Measurements from ENCODE around the gene PKDREJ. TPM values are rescaled to one million over a fixed set of nuclear protein-coding genes. Genes with fewer than 3 reads are reported as not detected.
"Not testable (repeated sequence)": the region's sequence is repeated elsewhere in the genome, so short reads cannot be mapped to it uniquely, and the experiment has no call there.

Gene PKDREJ
- polyA plus RNA-seq, 12 donors = 0.19 to 0.76 (median 0.46) TPM; not detected in 2

DNA sequence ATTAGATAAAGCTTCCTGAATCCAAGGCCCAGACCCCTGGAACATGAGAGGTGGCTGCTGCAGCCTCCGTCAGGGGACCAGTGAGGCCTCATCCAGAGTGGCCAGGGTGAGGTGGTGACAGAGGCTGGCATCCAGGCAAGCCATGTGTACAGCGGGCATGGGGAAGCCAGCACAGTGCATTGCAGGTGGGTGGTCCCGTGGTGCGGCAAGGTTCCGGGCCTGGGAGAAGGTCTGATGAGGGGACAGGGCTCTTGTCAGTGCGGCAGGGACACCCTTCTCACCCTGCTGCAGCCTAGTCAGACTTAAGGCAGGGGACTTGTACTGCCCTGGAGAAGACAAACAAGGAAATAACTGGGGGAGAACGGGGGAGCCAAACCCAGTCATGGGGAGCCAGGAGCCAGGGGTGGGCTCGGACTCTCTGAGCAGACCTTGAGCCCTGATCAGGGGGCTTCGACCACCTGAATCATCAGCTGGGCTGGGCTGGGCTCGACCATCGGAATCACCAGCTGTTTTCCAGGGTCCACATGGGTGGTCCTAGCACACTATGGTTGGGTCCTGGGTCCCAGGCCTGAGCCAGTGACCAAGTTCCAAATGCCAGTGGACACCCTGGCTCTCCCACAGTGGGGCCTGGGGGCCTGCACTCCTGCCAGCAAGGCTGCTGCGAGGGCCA lies 9.8 kb upstream of the PKDREJ start:
- no peak for DNase-seq

DNA sequence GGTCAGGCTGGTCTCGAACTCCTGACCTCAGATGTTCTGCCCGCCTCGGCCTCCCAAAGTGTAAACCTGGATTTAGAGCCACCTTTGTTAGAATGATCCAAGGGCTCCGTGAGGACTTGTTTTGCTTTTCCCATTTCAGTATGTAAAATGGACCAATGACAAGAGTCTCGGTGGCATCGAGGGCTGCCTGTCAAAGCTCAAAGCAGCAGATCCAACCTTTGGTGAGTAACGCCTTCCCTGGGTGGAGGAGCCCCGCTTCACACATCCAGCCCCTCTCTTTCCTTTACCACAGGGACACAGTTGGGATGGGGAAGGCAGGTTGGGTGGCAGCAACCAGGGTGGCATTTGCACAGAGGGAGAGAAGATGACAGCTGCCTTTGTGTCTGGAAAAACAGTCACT lies 9.1 kb upstream of the PKDREJ start:
- no peak for DNase-seq

DNA sequence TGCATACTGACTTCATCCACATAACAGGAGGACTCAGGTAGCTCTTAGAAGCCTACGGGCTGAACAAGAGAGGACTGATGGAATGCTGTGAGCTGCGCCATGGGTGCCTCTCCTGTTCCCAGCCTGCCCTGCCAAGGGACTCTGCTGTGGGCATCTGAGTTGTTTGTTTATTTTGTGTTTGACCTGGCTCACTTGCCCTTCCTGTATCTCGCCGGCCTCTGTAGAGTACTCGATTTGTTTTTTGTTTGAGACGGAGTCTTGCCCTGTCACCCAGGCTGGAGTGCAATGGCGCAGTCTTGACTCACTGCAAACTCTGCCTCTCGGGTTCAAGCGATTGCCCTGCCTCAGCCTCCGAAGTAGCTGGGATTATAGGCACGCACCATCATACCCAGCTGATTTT lies 6.4 kb upstream of the PKDREJ start:
- no peak for DNase-seq

DNA sequence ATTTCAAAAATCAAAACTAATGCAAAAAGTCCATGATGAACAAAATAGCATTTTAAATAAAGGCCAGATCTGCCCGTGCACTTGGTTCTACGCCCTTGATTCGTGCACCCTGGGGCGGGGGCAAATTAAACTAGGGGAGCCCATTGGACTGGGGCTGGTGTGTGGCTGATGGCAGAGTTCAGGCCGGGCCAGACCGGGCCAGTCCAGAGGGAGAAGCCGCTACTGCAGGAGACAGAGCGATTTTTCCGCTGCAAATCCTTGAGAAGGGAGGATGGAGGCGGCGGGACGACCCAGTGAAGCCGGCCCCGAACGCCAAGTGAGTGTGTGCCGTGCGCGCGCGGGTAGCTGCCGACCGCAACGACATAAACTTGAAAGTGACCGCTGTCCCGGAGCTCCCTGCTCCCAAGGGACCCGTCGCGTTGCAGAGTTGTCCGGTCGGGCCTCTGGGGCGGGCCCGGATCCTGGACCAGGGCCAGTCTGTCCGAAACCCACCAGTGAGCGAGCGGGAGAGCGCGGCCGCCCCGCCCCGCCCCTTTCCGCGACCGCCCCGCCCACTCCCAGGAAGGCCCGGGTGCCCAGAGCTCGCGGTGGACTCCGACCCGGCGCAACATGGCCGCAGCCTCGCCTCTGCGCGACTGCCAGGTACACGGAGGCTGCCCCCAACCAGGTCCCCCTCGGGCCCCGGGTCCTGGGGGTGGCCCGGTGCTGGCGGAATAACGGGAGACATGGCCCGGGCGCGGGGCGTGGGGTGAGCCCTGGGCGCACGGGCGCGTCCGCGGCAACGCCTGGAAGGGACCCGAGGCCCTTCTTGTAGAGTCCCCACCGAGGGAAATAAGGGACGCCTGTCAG lies 4.5 kb upstream of the PKDREJ start, which contains the start of gene TTC38:
TSS of gene TTC38 (plus strand) at position 578 of the 849 bp plus-strand sequence. CDS start at position 610, 32 bp downstream.
- DNase-seq = peak; percentile 90

DNA sequence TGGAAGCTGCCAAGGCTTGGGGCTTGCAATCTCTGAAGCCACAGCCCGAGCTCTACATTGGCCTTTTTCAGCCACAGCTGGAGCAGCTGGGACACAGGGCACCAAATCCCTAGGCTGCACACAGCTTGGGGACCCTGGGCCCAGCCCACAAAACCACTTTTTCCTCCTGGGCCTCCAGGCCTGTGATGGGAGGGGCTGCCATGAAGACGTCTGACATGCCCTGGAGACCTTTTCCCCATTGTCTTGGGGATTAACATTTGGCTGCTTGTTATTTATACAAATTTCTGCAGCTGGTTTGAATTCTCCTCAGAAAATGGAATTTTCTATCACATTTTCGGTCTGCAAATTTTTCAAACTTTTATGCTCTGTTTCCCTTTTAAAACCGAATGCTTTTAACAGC lies 2.5 kb upstream of the PKDREJ start:
- not testable (repeated sequence) for DNase-seq

DNA sequence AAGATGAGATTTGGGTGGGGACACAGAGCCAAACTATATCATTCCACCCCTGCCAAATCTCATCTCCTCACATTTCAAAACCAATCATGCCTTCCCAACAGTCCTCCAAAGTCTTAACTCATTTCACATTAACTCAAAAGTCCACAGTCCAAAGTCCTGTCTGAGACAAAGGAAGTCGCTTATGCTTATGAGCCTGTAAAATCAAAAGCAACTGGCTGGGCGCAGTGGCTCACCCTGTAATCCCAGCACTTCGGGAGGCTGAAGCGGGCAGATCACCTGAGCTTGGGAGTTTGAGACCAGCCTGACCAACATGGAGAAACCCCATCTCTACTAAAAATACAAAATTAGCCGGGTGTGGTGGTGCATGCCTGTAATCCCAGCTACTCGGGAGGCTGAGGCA lies 1.4 kb upstream of the PKDREJ start:
- not testable (repeated sequence) for DNase-seq

DNA sequence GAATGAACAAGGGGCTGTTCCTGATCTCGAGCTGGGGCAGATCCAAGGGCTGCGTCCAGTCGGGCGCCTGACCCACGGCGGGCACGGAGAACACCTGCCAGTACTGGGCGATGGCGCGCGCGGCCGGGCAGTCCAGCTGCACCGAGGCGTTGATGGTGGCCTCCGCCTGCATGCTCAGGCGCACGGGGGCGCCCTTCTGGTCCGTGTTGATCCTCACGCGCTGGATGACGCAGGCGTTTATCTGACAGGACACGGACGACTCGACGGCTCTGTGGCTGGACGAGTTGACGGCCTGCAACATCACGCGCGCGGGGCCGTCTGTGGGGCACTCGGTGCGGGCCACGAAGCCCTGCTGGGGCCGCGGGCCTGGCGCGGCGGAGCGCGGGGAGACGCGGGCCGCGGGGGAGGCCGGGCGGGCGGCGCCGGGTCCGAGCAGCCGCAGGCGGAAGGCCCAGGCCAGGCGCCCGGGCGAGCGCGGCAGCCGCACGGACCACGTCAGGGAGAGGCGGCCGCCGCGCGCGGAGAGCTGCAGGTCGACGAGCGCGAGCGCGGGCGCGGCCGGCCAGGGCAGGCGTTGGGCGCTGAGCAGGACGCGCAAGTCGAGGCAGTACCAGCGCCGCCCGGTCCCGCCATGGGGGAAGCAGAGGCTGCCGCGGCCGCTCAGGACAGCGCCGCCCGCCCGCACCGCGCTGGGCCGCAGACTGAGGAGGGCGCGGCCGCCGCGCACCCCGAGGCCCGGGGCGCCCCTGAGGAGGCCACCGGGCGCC lies 511 bp downstream of the PKDREJ start:
- peak; percentile 27 for DNase-seq

DNA sequence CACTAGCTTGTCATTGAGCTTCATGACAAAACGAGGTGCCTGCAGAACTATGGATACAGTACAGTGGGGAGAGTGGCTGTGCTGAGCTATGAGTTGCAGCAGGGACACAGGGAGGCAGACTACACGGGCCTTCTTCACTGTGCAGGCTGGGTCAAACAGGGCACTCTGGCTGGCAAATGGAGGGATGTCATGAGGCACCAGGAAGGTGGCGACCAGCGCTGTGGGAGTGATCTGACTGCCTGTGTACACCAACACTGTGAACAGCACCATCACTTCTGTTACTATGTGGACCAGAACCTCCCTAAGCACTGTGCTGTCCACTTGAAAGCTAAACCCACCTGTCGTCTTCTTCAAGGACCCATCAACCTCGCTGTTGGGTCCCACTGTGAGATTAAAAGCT lies 3.1 kb downstream of the PKDREJ start:
- no peak for DNase-seq

DNA sequence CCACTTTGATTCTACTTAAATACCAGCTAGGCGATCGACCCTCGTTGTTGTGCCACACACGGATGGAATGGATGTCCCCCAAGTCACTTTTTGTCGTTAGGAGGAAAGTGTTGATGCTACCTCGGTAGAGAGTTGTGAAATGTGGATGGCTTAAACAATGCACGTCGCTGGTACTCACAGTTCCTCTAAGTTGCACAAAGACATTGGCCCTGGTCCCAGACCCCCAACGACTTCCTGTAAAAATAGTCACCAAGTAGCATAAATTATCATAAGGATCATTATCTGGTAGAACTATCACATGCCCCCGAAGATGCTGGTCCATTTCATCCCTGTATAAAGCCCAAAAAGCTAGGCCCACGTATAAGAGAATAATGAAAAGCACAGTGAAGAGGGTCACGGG lies 3.8 kb downstream of the PKDREJ start:
- no peak for DNase-seq

DNA sequence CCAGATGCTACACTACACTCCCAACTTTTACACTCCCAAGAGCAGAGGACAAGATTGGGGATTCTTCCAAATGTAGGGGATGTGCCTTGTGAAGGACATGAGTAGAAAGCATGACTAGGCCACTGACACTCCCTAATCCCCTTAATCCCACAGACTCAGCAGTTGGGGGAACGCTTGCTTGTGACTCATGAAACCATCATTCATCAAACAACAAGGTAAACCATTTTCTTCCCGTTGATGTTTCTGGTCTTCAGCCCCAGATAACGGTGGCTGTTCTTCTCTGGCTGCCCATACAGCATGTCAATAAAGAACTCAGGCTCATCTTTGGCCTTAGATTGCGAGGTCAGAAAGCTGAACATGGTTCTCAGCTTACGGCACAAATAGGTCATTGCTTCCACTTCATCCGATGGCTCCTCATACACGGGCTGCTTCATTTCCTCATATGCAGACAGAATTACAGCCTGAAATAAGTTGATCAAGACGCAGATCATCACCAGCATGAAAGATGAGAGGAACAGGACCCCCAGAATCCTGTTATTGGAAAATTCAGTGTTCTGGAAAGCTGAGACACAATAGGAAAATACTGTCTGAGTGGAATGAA lies 6.7 kb downstream of the PKDREJ start:
- no peak for DNase-seq

DNA sequence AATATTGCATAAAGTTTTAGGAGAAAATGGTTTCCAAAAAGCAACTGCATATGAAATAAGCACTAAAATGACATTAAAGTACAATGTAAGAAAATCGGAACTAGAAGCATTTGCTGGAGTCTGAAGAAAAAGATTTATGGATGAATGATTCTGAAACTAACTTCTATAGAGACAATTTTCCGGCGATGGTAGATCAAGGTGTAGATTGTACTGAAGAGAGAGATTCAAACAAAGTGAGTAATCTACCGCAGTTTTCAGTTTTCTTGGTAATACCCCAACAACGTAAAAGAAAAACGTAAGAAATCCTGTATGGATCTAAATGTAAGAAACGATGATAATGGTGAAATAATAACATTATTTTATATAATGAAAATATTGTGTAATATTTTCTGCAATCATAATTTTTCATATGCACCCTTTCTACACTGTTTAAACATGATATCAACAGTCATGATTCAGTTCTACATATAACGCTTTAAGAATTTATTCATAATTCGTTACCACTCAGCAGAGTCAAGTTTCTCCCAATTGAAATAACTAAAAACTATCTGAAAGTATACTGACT lies 11.2 kb downstream of the PKDREJ start:
- no peak for DNase-seq

DNA sequence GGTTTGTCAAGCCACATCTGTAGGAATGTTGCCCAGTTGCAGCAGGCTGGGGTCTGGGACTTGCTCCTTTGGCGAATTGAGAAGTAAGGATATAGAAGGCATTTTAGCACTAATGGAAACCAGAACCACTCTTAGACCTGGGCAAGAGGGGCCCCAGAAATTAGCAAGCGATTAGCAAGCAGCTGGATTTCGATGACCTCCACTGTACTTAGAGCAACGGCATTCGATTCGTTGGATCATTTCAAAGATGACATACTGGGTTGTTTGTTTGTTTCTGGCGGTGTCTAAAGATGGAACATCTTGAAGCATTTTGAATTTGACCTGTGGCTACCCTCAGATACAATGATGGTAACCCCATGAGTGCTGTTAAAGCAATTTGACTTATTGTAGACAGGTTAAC lies 11.9 kb downstream of the PKDREJ start:
- DNase-seq = no peak

DNA sequence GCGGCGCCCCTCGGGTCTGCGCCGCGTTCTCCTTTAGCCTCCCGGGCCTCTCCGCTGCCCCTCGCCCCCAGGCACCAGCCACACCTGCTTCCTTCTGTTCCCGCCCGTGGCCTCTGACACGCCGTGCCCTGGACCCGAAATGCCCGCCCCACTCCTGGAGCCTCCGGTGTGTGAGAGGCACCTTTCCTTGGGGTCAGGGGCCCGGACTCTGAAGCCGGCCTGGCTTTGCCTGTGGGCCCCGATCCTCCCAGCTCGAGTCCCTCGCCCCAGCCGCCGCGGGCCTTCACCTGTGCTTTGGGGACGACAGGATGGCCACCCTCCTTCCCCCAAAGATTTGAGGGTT lies 12.4 kb downstream of the PKDREJ start:
- no peak for DNase-seq

DNA sequence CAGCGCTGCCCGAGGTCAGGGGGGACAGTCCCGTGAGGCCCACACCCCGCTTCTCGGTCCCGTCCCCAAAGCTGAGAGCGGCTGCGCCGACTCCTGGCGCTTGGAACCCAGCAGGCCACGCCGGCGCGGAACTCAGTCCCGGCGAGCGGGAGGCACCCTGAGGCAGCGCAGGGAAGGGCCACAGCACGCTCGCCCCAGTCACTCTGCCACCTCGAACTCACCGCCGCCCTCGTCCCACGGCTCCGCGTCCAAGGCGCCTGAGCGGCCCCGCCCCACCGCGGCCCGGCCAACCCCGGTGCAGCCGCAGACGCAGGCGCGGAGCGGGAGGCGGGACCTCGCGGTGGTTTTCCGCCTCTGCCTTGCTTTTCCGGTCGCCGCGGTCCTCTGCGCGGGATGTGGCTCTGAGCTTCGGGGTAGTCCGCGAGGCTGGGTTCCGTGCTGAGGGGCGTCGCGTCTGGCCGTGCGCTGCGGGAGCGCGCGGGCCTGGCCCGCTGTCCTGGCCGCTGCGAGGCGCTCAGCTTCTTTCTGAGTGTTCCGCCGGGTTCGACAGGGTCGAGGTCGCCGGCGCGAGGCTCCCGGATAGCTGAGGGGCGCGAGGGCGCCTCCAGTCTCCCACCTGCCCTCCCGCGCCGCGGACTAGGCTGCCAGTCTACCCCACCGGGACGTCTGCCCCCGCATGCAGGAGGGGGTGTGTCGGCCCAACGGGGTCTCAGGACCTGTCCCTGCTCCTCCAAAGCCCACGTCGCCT lies 12.9 kb downstream of the PKDREJ start, which contains the start of gene CDPF1:
TSS of gene CDPF1 (minus strand) at position 259 of the 748 bp plus-strand sequence. CDS start 2,009 bp downstream, outside the sequence.
- peak; percentile 87 for DNase-seq

DNA sequence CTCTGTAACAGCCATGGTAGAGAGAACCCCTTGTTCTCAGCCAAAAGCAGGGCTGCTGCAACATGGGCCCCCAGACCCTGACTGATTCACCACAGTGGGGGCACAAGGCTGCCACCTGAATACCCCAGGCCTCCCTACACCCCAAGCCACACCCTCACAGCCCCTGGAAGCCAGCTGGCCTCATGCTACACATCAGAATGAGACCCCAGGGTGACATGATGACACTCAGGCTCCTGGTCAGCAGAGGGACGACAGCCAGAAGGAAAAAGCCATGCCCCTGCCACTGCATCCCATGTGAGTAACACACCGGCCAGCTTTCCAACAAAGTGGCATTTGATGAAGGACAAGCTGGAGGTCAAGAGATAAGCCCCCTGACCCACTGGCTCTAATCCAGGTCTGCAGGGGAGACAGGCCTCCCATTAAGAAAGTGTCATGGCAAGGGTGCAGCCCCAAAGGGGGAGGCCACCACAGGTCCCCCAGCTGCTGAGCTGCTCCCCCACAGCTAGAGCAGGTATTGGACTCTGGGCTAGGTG lies 15.6 kb downstream of the PKDREJ start:
- DNase-seq = no peak

DNA sequence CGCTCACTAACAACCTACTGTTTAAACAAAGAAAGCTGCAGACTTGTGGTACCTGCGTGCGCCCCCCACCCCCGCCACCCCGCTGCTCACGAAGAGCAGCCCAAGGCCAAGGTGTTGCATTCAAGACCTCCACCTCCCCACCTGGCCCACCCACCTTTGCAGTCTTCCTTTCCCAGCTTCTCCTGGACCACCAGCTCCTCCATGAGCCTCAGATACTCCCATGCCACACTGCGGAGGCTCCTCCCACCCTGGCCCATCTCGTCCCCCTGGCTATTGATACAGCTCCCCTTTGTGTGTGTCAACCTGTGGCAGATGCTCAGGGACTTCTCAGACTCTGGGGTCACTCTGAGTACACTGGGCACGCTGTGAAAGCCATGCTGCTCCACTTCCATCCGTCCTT lies 17.0 kb downstream of the PKDREJ start:
- DNase-seq = no peak

DNA sequence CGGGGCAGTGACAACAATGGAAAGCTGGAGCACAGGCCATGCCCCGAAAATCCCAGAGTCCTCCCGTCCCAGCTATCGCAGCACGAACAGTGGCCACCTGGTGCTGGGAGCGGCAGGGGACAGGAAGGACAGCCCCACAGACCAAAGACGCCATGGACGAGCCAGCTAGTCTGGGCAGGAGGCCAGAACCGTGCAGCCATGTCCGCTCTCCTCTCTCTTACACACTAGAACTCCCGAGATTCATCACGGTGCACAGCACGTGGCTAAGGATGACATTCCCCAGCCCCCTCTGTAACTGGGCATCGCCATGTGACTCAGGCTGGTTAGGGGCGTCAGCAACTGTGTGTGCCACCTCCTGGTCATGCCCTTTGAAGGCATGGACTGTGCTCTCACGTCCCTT lies 17.6 kb downstream of the PKDREJ start:
- DNase-seq = peak; percentile 66

DNA sequence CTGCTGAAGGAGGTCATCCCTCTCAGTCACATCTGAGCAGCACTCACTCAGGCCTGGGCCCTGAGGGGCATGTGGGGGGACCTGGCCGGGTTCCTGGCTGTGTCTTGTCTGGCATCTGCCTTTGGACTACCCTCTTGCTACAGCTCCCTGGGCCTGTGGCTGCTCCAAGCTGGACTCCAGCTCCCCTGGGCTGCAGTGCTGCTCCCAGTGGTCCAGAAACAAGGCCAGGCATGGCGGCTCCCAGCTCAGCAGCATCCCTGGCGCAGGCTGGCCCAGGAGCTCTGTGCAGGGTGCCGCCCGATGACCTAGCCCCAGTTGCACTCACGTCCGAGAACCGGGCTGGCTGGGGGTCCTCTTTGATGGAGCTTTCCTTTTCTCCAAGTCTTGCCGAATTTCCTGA lies 18.4 kb downstream of the PKDREJ start:
- no peak for DNase-seq

DNA sequence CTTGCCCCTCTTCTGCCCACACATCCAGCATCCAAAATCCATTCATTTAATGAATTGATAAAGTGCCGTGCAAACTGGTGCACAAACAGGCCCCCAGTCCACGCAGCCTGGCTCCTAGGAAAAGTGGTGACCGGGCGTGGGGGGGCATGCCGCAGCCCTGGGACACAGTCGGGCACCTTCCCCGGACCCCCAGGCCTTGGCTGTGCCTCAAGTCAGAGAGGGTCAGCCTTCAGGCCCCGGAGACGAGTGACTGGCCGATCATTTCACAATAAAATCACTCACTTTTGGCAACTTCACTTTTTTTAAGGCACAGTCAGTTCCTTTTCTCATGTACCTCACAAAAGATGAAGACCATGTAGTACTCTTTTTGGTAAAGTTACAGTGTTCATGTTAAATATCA lies 21.1 kb downstream of the PKDREJ start:
- DNase-seq = no peak

DNA sequence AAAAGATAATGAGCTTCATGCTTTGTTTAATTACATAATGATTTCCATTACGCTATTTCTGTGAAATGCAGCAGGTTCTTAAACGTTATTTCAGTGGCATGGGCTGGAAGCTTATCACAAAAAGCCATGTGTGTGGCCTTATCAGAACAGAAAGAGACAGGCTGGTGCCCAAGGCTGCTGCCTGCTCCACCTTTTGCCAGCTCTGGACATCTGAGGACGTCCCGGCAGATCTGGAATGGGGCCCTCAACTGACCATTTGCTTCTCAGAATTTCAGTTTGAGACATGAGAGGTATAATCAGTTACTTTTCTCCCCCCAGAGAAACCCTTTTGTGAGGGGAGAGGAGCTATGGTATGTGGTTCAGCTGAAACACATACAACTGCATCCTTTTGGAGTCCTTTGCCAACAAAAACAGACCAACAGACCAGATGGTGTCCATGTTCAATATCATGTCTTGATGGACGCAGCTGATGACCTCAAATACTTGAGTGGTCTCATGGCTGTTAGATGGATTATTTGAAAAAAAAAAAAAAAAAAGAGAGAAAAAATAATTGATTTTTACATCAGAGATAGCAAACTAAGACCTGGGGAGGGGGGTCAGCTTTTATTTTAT lies 21.6 kb downstream of the PKDREJ start:
- DNase-seq = no peak
